ENCODE data around the gene IL4R. TPM values are rescaled to one million over a fixed set of nuclear protein-coding genes. Genes with fewer than 3 reads are reported as not detected.

Gene IL4R
- total and polyA plus RNA-seq, 2 experiments from 2014 or later, result 38.1 to 66.1 TPM

GRCh38 chr16:27291722-27292240, 22.0 kb upstream of the IL4R start:
- no peak for TF ChIP-seq CTCF (IDR thresholded peaks at IDR 0.05; ENCODE audit: low read depth, low read length)
- Histone ChIP-seq H3K27me3 (no peaks in the 10 kb centered on the region), H3K36me3 (no peaks in the 10 kb centered on the region), H3K27ac (no peak overlapping the region), H3K9me3 (ENCODE audit: low read depth) (no peaks in the 10 kb centered on the region), H3K4me3 (no peak overlapping the region), H3K4me1 (ENCODE audit: low read depth) (no peaks in the 10 kb centered on the region)
- no peak for DNase-seq (ENCODE audit: low read depth in 1 of 2, low spot score in 1 of 2)

GRCh38 chr16:27293343-27293742, 20.4 kb upstream of the IL4R start:
- Histone ChIP-seq H3K4me3 (no peak overlapping the region), H3K27ac (no peak overlapping the region), H3K9me3 (ENCODE audit: low read depth) (no peaks in the 10 kb centered on the region), H3K36me3 (no peaks in the 10 kb centered on the region), H3K27me3 (no peaks in the 10 kb centered on the region), H3K4me1 (ENCODE audit: low read depth) (no peaks in the 10 kb centered on the region)
- no peak for DNase-seq (ENCODE audit: low read depth in 1 of 2, low spot score in 1 of 2)
- no peak for TF ChIP-seq CTCF (IDR thresholded peaks at IDR 0.05; ENCODE audit: low read depth, low read length)

GRCh38 chr16:27298132-27298531, 15.6 kb upstream of the IL4R start:
- no peak for TF ChIP-seq CTCF (IDR thresholded peaks at IDR 0.05; ENCODE audit: low read depth, low read length)
- Histone ChIP-seq H3K4me3 (no peak overlapping the region), H3K36me3 (no peaks in the 10 kb centered on the region), H3K4me1 (ENCODE audit: low read depth) (no peaks in the 10 kb centered on the region), H3K27me3 (no peaks in the 10 kb centered on the region), H3K27ac (no peak overlapping the region), H3K9me3 (ENCODE audit: low read depth) (no peaks in the 10 kb centered on the region)
- DNase-seq (ENCODE audit: low read depth in 1 of 2, low spot score in 1 of 2), result no peak

- Histone ChIP-seq H3K27me3 (no peaks in the 10 kb centered on the region), H3K36me3 (no peaks in the 10 kb centered on the region), H3K27ac (no peak overlapping the region), H3K4me3 (no peak overlapping the region), H3K9me3 (ENCODE audit: low read depth) (no peaks in the 10 kb centered on the region), H3K4me1 (ENCODE audit: low read depth) (no peaks in the 10 kb centered on the region)
- no peak for DNase-seq (ENCODE audit: low read depth in 1 of 2, low spot score in 1 of 2)
- TF ChIP-seq CTCF (IDR thresholded peaks at IDR 0.05; ENCODE audit: low read depth, low read length), result no peak
Observed at GRCh38 chr16:27301236-27301861, 12.4 kb upstream of the IL4R start.

- Histone ChIP-seq H3K27me3 (no peaks in the 10 kb centered on the region), H3K9me3 (ENCODE audit: low read depth) (no peaks in the 10 kb centered on the region)
Observed at GRCh38 chr16:27302126-27302525, 11.6 kb upstream of the IL4R start.

More at GRCh38 chr16:27302126-27302525, 11.6 kb upstream of the IL4R start:
- Histone ChIP-seq H3K4me1 (ENCODE audit: low read depth) (no peaks in the 10 kb centered on the region), H3K36me3 (no peaks in the 10 kb centered on the region), H3K27ac (no peak overlapping the region), H3K4me3 (no peak overlapping the region)
- TF ChIP-seq CTCF (IDR thresholded peaks at IDR 0.05; ENCODE audit: low read depth, low read length), result no peak
- DNase-seq (ENCODE audit: low read depth in 1 of 2, low spot score in 1 of 2), result no peak
